Measurements from ENCODE around the gene ENPP1.

DNA sequence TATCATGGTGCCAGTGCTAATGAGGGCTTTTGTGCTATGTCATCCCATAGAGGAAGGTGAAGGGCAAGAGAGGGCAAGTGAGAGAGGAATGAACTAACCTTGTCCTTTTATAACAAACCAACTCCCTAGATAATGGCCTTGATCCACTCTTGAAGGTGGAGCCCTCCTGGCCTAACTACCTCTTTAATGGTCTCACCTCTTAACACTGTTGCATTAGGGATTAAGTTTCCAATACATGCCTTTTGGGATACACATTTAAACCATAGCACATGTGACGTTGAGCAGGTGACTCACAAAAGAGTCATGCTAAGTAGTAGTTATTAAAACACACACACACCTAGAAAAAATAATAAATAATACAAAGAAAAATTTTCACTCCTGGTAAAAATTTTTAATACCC is 106.4 kb downstream of the ENPP1 start:
- no peak for TF ChIP-seq CTCF (IDR thresholded peaks at IDR 0.05)
- no peak for TF ChIP-seq POLR2A (IDR thresholded peaks at IDR 0.05)

All from uterus (tissue), 2 donors.